ENCODE measurements around the gene ITGBL1.
A peak's percentile ranks its signal among the peaks of the same experiment; 100 is the strongest.

The ITGBL1 gene

GRCh38 chr13:101453784-101454201 lies 1.3 kb downstream of the ITGBL1 start:
- DNase-seq = peak in 1 of 2 experiments; percentile 16

- DNase-seq = no peak
Observed at GRCh38 chr13:101454767-101455166, 2.3 kb downstream of the ITGBL1 start.

GRCh38 chr13:101455863-101456262 lies 3.4 kb downstream of the ITGBL1 start:
- no peak for DNase-seq

DNA sequence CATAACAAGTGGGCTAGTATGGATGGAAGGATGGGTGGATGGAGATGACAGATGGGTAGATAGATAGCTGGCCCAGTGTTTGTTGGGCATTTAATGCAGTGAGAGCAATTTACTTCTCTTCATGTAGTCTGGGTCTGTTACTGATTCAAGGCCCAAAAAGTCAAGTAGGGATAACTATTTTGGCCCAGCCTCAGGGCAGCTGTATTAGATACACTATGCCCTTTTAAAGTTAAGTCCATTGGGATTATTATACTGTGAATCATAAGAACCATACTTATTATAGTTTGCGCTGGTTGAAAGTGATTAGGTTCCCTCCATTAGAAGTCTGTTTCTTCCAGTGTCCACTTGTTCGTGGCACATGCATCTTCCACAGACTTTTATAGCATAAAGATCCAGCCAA lies 4.7 kb downstream of the ITGBL1 start:
- no peak for DNase-seq

DNA sequence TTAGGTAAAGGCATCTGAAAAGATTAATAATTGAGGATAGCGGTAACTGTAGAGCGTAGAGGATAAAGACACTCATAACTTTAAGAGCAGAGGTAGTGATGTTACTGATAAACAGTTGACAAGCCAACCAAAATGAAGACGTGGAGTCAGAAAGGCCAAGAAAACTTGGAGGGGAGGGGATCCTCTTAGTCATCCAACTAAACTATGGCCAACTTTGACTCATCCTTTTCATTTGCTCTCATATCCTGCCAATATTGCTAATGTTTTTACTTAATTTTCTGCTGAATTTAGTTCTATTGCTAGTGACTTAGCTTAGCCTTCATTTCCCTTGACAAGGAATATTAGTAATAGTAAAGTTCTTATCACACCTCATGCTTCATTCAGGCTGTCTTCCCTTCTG lies 13.4 kb downstream of the ITGBL1 start:
- DNase-seq = no peak

DNA sequence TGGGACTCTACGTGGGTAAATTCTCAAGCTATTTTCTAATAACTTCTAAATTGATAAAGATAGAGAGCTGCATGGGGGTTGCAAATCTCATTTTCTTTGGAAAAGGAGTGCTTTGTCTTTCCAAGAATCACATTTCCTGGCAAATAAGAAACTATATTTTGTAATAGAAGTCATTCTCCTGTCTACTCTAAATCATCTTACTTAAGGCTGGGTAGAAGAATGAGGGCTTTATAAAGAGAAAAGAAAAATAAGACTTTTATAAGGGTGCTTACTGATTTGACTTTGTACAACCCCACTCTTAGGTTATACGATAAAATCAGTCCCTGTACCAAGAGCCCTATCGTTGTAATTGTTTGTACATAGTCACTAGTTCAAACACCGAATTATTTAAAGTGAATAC lies 14.9 kb downstream of the ITGBL1 start:
- no peak for DNase-seq

DNA sequence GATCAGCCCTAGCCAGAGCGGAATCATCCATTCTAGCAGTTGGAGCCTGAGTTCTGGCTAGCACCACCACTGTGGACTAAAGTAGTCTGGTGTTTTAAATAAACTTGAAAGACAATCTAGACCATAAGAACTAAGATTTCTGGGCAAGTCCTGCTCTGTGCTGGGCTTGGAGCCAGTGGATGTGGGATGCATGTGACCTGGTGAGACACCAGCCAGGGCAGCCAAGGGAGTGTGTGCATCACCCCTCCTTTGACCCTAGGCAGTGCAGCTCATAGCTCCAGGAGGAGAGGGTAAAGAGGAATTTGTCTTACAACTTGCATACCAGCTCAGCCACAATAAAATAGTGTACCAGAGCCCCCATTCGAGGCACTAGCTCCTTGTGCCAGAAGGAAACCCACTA lies 21.0 kb downstream of the ITGBL1 start:
- no peak for DNase-seq

- DNase-seq = peak in 1 of 2 experiments; percentile 10
Observed at GRCh38 chr13:101474419-101474957, 22.0 kb downstream of the ITGBL1 start.

DNA sequence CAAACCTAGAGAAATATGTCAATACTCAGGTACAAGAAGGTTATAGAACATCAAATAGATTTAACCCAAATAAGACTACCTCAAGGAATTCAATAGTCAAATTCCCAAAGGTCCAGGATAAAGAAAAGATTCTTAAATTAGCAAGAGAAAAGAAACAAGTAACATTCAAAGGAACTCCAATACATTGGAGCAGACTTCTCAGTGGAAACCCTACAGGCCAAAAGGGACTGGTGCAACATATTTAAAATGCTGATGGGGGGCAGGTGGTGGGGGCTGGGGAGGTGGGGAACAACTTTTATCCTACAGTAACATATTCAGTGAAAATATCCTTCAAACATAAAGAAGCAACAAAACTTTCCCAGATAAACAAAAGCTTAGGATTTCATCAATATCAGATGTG lies 23.1 kb downstream of the ITGBL1 start:
- DNase-seq = no peak

DNA sequence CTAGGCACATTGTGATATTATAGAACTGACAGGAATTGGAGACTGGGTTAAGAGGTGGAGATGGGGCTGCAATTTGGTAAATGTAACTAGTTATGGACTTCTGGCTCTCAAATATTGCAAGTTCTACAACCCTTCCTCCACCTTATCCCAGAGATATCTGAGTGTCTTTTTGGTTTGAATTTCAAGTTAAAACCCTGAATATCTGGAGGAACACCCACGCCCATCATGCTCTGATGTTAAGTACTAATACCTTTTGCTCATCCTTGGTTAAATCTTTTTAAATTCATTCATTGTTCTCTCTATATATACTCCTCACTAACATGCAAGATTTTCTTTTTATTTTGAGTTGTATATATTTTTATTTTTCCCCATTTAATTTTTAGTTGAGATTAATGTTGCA lies 28.9 kb downstream of the ITGBL1 start:
- no peak for DNase-seq

- DNase-seq = no peak
Observed at GRCh38 chr13:101486708-101487437, 34.4 kb downstream of the ITGBL1 start.

DNA sequence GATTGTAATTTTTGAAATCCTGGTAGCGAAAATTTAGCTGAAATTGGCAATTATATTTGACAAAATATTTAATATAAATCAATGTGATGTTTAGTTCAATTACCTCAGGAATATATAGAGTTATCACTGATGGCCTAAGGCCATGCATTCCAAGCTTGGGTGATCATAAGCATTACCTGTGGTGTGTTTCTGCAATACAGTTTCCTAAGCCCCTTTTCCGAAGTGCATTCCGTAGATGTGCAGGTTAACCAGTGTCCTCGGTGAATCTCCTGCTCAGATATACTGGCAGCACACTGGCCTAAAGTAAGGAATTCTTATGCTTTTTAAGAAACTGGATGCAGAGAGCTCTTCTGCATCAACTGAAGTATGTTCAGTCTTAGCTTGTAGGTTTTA lies 35.0 kb downstream of the ITGBL1 start:
- DNase-seq = no peak

DNA sequence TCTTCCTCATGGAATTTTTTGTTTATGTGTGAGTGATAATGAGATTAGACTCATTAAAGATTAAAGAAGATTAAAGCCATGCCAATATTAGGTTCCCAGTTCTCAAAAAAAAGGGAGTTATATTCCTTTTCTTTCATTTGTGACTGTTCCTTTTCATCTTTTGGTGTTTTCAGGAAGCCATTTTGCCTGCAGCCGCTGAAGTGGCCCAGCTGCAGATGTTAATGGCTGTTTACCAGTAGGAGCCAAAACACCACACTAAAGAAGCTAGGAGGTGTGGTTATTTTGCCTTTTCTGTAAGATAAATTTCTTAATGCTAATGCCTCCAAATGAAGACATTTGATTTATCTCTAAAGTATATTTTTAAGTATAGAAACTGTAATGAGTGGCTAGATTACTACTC lies 36.3 kb downstream of the ITGBL1 start:
- no peak for DNase-seq

- no peak for DNase-seq
Observed at GRCh38 chr13:101489643-101490405, 37.3 kb downstream of the ITGBL1 start.

DNA sequence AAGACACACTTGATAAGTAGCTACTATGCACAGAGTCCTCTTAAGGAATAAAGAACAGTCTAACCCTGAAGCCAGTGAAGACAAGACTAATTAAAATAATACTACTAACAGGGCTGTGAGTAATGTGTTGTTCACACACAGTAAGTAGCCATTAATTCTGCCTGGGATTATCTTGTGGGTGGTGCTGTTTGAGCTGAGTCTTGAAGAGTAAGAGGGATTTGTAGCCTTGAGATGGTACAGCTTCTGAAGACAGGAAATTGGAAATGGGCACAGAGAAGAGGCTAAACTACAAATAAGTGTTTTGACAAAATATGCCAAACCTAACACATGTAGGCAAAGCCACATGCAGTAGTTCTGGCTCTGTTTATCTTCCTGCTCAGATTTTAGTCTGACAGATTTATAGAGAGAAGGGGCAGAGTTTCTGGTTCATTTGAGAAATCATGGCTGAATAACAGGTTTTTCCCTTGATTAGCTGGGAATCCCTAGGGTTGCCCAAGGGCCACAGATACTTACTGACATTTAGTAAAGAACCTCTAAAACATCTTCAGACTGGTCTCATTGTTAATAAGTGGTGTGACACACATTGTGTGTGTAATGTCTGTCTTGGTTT lies 38.0 kb downstream of the ITGBL1 start:
- no peak for DNase-seq

GRCh38 chr13:101492251-101492910 lies 39.9 kb downstream of the ITGBL1 start:
- no peak for DNase-seq

DNA sequence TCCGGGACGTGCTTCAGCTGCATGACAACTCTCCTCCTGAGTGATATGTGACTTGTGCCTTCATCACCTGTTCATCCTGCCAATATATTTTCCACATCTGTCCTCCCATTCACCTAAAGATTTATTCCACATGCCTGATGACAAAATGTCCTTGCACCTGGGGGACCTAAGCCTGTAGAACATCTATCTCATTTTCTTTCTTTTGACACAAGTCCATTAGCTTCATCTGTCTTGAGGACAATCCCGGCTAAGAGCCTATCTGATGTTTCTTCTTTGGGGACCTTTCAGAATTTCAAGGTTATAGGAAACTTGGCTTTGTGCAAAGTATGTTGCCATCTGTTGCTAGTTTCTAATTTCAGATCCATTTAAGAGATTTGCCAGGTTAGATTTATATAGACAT lies 41.1 kb downstream of the ITGBL1 start:
- no peak for DNase-seq

- no peak for DNase-seq
Observed at GRCh38 chr13:101499406-101499805, 46.9 kb downstream of the ITGBL1 start.

GRCh38 chr13:101502618-101503017 lies 50.1 kb downstream of the ITGBL1 start:
- DNase-seq = no peak

DNA sequence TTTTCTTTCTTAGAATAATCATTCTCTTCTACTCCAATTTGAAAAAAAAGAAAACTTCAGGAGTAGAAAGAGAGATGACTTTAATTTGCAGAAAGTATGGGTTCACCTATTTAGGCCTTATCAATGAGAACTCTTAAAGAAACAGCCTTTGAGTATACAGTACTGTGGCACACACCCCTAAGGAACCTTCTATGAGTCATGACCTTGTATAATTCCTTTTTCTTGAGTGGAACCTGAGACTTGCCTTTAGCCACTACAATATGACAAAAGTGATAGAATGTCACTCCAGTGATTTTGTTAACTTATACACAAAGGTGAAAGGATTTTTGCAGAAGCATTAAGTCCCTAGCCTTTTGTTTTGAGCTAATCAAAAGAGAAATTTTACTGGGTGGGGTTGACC lies 58.7 kb downstream of the ITGBL1 start:
- no peak for DNase-seq

- no peak for DNase-seq
Observed at GRCh38 chr13:101511766-101512165, 59.3 kb downstream of the ITGBL1 start.

GRCh38 chr13:101512650-101513049 lies 60.2 kb downstream of the ITGBL1 start:
- DNase-seq = no peak

- DNase-seq = no peak
Observed at GRCh38 chr13:101514100-101514499, 61.6 kb downstream of the ITGBL1 start.

Data from NCI-H526 (cell line).